NB4 (cell line): Measurements from ENCODE around the gene FMN2.

Experiments
- CTCF ChIP-seq: IDR thresholded peaks from one replicate; pipeline ENCODE4 v1.5.1; 2012; ENCODE audit warnings: low read depth, low read length
- POLR2A ChIP-seq: IDR thresholded peaks from 2 replicates; pipeline ENCODE4 v1.6.1; 2011; ENCODE audit warnings: mild to moderate bottlenecking; ENCODE audit not compliant: insufficient read length; ENCODE audit errors: extremely low read depth

- no peak for TF ChIP-seq CTCF
- no peak for TF ChIP-seq POLR2A
Measured at GRCh38 chr1:240394353-240394752, 302.7 kb downstream of the FMN2 start.
